HG03460 (cell line): ENCODE results near the gene APOB.

ENCODE experiments used
- ATAC-seq: cut with Tn5 transposase; IDR thresholded peaks from one replicate; pipeline ENCODE4 v1.9.1; 2021; ENCODE audit not compliant: unreplicated experiment

Gene APOB

GRCh38 chr2:21047141-21048009, 3.5 kb upstream of the APOB start:
- ATAC-seq: no peak

- no peak for ATAC-seq
Measured at GRCh38 chr2:21046506-21046905, 2.6 kb upstream of the APOB start.

GRCh38 chr2:21044694-21045371, 960 bp upstream of the APOB start:
- no peak for ATAC-seq

- peak; percentile 71 for ATAC-seq
Measured at GRCh38 chr2:21042958-21043743, 722 bp downstream of the APOB start.

GRCh38 chr2:21042708-21042957, 1.2 kb downstream of the APOB start:
- no peak for ATAC-seq

- no peak for ATAC-seq
Measured at GRCh38 chr2:21041943-21042707, 1.7 kb downstream of the APOB start.

- no peak for ATAC-seq
Measured at GRCh38 chr2:21041462-21041861, 2.4 kb downstream of the APOB start.

GRCh38 chr2:21040468-21041377, 3.1 kb downstream of the APOB start:
- ATAC-seq: no peak

- ATAC-seq: no peak
Measured at GRCh38 chr2:21039979-21040467, 3.9 kb downstream of the APOB start.

GRCh38 chr2:21039080-21039556, 4.8 kb downstream of the APOB start:
- no peak for ATAC-seq

GRCh38 chr2:21038403-21039073, 5.3 kb downstream of the APOB start:
- ATAC-seq: no peak

- no peak for ATAC-seq
Measured at GRCh38 chr2:21037671-21038108, 6.2 kb downstream of the APOB start.

GRCh38 chr2:21036708-21037670, 6.9 kb downstream of the APOB start:
- no peak for ATAC-seq

- no peak for ATAC-seq
Measured at GRCh38 chr2:21035974-21036707, 7.7 kb downstream of the APOB start.

GRCh38 chr2:21035282-21035973, 8.4 kb downstream of the APOB start:
- no peak for ATAC-seq

GRCh38 chr2:21034972-21035279, 8.9 kb downstream of the APOB start:
- no peak for ATAC-seq
